GM08714 (cell line): Measurements from ENCODE around the gene FUT9.

Source experiments
- H3K4me3 ChIP-seq: fragments of 200-500 bp; sonication (Bioruptor generic); 2 replicates; pipeline ENCODE4 v1.5.1; 2014; ENCODE audit warnings: mild to moderate bottlenecking, low read length, inconsistent platforms
- ZNF274 ChIP-seq: IDR thresholded peaks from 2 replicates; pipeline ENCODE4 v1.6.1; 2012; ENCODE audit warnings: mild to moderate bottlenecking, low read depth, low read length

FUT9 gene

GRCh38 chr6:96110878-96111277 is 95.1 kb downstream of the FUT9 start:
- H3K4me3 ChIP-seq, result no peak overlapping the region
- no peak for TF ChIP-seq ZNF274

GRCh38 chr6:96116674-96117073 is 100.9 kb downstream of the FUT9 start:
- no peak for TF ChIP-seq ZNF274
- no peak overlapping the region for H3K4me3 ChIP-seq

- TF ChIP-seq ZNF274, result no peak
- H3K4me3 ChIP-seq, result no peak overlapping the region
Observed at GRCh38 chr6:96124778-96125177, 109.0 kb downstream of the FUT9 start.

- no peak for TF ChIP-seq ZNF274
- no peak overlapping the region for H3K4me3 ChIP-seq
Observed at GRCh38 chr6:96138406-96138805, 122.6 kb downstream of the FUT9 start.

- H3K4me3 ChIP-seq, result no peak overlapping the region
- TF ChIP-seq ZNF274, result no peak
Observed at GRCh38 chr6:96142142-96142541, 126.4 kb downstream of the FUT9 start.

GRCh38 chr6:96150431-96150830 is 134.7 kb downstream of the FUT9 start:
- no peak for TF ChIP-seq ZNF274
- H3K4me3 ChIP-seq, result no peak overlapping the region

GRCh38 chr6:96151707-96152106 is 135.9 kb downstream of the FUT9 start:
- no peak for TF ChIP-seq ZNF274
- H3K4me3 ChIP-seq, result no peak overlapping the region

GRCh38 chr6:96152114-96152708 is 136.4 kb downstream of the FUT9 start:
- H3K4me3 ChIP-seq, result no peak overlapping the region
- no peak for TF ChIP-seq ZNF274

GRCh38 chr6:96153775-96154174 is 138.0 kb downstream of the FUT9 start:
- TF ChIP-seq ZNF274, result no peak
- H3K4me3 ChIP-seq, result no peak overlapping the region

GRCh38 chr6:96156425-96156824 is 140.7 kb downstream of the FUT9 start:
- H3K4me3 ChIP-seq, result no peak overlapping the region
- TF ChIP-seq ZNF274, result no peak

GRCh38 chr6:96157018-96157565 is 141.3 kb downstream of the FUT9 start:
- H3K4me3 ChIP-seq, result no peak overlapping the region
- TF ChIP-seq ZNF274, result no peak

- no peak for TF ChIP-seq ZNF274
- H3K4me3 ChIP-seq, result no peak overlapping the region
Observed at GRCh38 chr6:96162711-96163120, 146.9 kb downstream of the FUT9 start.

- TF ChIP-seq ZNF274, result no peak
- H3K4me3 ChIP-seq, result no peak overlapping the region
Observed at GRCh38 chr6:96164802-96165201, 149.0 kb downstream of the FUT9 start.

GRCh38 chr6:96171112-96171511 is 155.3 kb downstream of the FUT9 start:
- no peak overlapping the region for H3K4me3 ChIP-seq
- no peak for TF ChIP-seq ZNF274

- H3K4me3 ChIP-seq, result no peak overlapping the region
- TF ChIP-seq ZNF274, result no peak
Observed at GRCh38 chr6:96184798-96185197, 169.0 kb downstream of the FUT9 start.

GRCh38 chr6:96186094-96186493 is 170.3 kb downstream of the FUT9 start:
- no peak overlapping the region for H3K4me3 ChIP-seq
- TF ChIP-seq ZNF274, result no peak

GRCh38 chr6:96186516-96187195 is 170.9 kb downstream of the FUT9 start:
- no peak overlapping the region for H3K4me3 ChIP-seq
- TF ChIP-seq ZNF274, result no peak
